Coronary artery (tissue), 2 donors: Measurements from ENCODE around the gene KDM3B.

Source experiments
- DNase-seq: peaks from one replicate; pipeline ENCODE4 v3.0.0-alpha.2; 2017; ENCODE audit warnings: low spot score
- H3K27ac ChIP-seq, 2 donors: fragments of 200-600 bp; sonication (generic); one replicate each; pipeline ENCODE4 v1.5.1; 2016 to 2019
- H3K4me3 ChIP-seq: fragments of 200-600 bp; sonication (generic); 2 replicates; pipeline ENCODE4 v1.5.1; 2016; ENCODE audit warnings: mild to moderate bottlenecking, moderate library complexity
- TF ChIP-seq, protein P1 (sequence below): fragments of 200-600 bp; sonication (generic); IDR thresholded peaks from one replicate; pipeline ENCODE4 v1.5.1; 2019; ENCODE audit warnings: antibody characterized with exemption

The KDM3B gene

DNA sequence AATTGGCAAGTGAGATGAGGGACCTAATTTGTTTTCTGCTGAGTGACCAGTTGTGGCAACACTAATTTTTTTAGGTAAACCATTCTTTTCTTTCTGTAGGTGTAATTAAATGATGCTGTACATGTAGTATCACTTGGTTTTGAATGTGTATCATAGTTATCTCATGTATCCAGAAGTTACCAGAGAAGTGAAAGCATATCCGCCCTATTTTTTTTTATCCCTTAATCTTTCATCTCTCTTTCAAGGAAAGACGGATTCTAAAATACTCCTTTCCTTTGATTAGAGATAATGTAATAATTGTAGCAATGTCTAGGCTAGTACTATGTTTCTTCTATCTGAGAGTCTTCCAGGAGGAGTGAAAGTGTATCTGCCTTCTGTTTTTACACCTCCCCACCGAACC is 7.1 kb downstream of the KDM3B start:
- DNase-seq, result no peak
- Histone ChIP-seq H3K4me3 (no peak overlapping the region), H3K27ac (no peak overlapping the region)
- TF ChIP-seq, protein P1, sequence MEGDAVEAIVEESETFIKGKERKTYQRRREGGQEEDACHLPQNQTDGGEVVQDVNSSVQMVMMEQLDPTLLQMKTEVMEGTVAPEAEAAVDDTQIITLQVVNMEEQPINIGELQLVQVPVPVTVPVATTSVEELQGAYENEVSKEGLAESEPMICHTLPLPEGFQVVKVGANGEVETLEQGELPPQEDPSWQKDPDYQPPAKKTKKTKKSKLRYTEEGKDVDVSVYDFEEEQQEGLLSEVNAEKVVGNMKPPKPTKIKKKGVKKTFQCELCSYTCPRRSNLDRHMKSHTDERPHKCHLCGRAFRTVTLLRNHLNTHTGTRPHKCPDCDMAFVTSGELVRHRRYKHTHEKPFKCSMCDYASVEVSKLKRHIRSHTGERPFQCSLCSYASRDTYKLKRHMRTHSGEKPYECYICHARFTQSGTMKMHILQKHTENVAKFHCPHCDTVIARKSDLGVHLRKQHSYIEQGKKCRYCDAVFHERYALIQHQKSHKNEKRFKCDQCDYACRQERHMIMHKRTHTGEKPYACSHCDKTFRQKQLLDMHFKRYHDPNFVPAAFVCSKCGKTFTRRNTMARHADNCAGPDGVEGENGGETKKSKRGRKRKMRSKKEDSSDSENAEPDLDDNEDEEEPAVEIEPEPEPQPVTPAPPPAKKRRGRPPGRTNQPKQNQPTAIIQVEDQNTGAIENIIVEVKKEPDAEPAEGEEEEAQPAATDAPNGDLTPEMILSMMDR, result no peak

DNA sequence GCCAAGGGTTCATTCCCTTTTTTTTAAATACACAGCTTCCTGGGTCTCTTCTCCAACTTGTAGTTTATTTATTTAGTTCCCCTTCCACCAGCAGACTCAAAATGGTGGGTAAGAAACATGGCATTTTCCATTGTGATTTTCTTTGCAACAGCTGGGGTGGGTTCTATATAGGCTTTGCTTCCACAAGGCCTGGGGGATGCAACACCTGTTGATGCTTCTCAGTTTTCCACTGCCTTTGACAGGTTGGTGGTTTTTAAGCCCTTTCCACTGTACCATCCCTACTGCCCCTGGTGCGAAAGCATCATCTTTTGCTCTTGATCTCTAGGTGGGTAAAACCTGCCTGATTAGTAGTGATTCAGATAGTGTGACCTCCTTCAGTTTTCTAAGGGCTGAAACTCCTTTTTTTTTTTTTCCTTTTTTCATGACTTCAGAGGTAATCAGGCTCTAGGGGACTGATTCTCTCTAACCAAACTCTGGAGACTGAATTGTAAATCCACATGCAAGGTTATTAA is 8.5 kb downstream of the KDM3B start:
- Histone ChIP-seq H3K4me3 (no peak overlapping the region), H3K27ac (no peak overlapping the region)
- DNase-seq, result no peak
- TF ChIP-seq, protein P1, result no peak

DNA sequence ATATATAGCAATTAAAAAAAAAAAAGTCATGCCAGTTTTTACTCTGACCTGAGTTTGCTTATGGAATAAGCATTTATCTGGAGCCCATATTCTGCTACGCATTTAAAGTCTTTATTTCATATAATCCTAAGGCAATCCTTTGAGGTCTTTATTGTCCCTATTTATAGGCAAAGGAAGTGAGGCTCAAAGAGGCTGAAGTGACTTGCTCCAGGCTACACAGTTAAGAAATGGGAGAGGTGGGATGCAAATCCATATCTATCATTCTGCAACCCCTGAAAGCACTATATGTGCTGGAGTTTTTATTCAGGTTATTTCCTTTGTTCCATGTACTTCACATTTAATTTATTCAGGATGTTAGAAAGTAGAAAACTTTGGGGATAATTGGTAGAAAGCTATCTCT is 12.1 kb downstream of the KDM3B start:
- H3K27ac ChIP-seq, result no peak overlapping the region
- no peak overlapping the region for H3K4me3 ChIP-seq
- TF ChIP-seq, protein P1, result no peak
- no peak for DNase-seq

DNA sequence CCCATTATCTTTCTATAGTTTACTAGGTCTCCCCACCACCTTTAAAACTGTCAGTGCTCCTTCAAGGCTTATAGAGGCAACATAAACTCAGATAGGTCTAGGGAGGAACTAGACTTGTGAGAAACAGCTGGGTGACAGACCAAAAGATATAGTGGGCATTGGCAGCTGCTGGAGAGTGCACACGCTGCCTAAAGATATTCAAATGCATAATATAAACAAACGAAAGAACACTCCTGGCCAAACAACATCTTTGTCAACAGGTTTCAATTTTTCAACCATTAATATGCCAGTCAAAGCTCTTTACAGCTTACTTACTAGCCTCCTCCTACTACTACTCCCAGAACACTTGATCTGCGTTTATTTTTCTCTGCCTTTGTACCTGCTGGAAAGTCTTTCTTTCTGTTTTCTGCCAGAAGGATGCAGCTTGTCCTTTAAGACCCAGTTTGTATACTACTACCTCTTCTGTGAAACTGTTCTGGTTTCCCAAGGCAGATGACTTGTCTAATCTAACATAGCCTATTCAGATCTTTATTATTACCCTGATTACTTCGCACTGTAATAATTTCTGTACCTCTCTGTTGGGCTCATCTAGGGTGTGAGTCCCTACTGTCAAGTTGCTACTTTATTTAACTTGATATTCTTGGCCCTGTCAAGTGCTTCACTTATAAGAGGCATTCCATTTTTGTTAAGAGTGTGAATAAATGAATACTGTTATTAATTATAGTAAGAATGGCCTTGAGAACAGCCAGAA is 14.3 kb downstream of the KDM3B start:
- Histone ChIP-seq H3K27ac (no peak overlapping the region), H3K4me3 (no peak overlapping the region)
- no peak for DNase-seq
- TF ChIP-seq, protein P1, result no peak

DNA sequence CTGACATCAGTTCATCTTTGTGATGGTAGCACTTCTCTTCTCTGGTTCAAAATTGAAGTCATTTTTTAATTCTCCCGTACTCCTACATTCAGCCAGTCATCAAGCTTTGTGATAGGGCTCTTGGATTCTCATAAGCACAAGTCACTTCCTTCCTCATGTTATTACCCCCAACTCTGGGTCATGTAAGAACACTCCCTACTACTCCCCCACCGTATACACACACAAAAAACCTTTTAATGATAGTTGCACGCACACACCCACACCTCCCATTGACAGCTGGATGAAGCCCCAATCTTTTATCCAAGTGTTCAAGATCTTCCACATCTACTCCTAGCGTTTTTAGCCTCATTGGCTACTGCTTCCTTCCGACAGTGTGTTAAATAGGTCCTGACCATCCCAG is 16.8 kb downstream of the KDM3B start:
- Histone ChIP-seq H3K27ac (peak overlapping the region in 1 of 2 donors; percentile 24), H3K4me3 (no peak overlapping the region)
- TF ChIP-seq, protein P1, result no peak
- no peak for DNase-seq

DNA sequence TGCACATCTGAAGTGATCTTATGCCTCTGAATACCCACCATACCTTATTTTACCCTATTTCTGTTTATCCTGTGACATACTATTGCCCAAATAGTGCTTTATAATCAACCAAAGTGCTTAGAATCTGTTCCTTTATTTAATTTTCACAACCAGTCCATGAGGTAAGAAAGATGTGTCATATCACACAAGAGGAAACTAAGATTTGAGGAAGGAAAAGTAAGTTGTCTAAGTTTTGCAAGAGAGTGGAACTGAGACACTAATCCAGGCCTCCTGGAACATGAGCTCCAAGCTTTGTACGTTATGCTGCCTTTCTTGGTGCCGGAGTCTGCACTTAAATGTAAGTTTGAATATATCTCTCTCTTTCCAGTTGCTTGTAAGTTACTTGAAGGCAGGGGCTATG is 17.2 kb downstream of the KDM3B start:
- TF ChIP-seq, protein P1, result no peak
- H3K4me3 ChIP-seq, result no peak overlapping the region
- peak overlapping the region in 1 of 2 donors; percentile 24 for H3K27ac ChIP-seq
- DNase-seq, result no peak

DNA sequence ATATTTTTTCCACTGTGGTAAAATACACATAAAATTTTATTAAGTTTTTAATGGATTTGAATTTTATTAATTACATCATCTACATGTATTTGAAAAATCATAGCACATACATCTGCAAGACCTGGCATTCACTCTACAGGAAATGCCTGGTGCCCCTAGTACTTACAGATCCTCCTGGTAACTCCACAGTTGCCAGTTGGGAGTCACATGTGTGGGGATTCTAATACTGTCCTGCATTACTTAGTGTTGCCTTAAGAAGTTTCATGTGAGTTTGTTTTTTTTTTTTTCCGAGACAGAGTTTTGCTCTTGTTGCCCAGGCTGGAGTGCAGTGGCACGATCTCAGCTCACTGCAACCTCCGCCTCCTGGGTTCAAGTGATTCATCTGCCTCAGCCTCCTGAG is 18.1 kb downstream of the KDM3B start:
- Histone ChIP-seq H3K27ac (no peak overlapping the region), H3K4me3 (no peak overlapping the region)
- DNase-seq, result no peak
- TF ChIP-seq, protein P1, result no peak
